Erythroblast (primary cell): ENCODE data around the gene ZNF585A.
"Not testable (repeated sequence)": the region's sequence is repeated elsewhere in the genome, so short reads cannot be mapped to it uniquely, and the experiment has no call there.

Source experiments
- GATA1 ChIP-seq: IDR thresholded peaks from 2 replicates; pipeline ENCODE4 v1.6.1; 2011; ENCODE audit warnings: low read depth, mild to moderate bottlenecking, control low read depth, low read length, moderate library complexity
- POLR2A ChIP-seq: IDR thresholded peaks from 2 replicates; pipeline ENCODE4 v1.6.1; 2011; ENCODE audit warnings: mild to moderate bottlenecking, low read length

- TF ChIP-seq POLR2A, GATA1: not testable (repeated sequence)
Observed at GRCh38 chr19:37186071-37186470, 13.6 kb upstream of the ZNF585A start.
